ENCODE data around the gene MRPS2.
"Not testable (repeated sequence)": the region's sequence is repeated elsewhere in the genome, so short reads cannot be mapped to it uniquely, and the experiment has no call there.

MRPS2 gene

GRCh38 chr9:135516132-135516860 is 15.8 kb downstream of the MRPS2 start:
- peak; percentile 34 for DNase-seq

GRCh38 chr9:135517407-135517822 is 16.9 kb downstream of the MRPS2 start:
- no peak for DNase-seq

- DNase-seq: no peak
Observed at GRCh38 chr9:135519179-135519971, 18.9 kb downstream of the MRPS2 start.

DNA sequence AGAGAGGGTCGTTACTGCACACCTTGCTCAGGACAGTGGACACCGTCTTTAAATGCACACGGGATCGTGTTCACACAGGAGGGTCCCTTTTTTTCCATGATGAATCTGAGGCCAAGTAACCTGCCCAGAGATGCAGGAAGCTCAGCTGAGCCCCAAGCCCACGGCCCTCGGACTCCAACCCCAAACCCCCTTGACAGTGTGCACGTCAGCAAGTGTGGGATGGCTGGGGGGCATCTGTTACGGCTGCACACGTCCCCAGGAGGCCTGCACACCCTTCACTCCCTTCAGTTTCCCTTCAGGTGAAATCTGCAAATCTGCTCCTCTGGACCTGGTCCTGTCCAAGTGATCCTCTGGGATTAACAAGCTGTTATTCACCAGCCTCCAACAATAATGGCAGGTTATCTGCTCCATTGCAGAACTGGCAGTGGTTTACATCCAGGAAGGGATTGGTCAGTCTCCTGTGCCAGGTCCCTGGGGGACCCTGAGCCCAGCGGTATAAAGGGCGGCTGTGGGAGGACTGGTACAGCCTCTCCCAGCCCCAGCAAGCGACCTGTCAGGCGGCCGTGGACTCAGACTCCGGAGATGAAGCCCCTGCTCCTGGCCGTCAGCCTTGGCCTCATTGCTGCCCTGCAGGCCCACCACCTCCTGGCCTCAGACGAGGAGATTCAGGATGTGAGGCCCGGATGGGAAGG is 20.6 kb downstream of the MRPS2 start, which contains the start of gene LCN1:
Gene LCN1 (plus strand): TSS at position 525 of the 692 bp plus-strand sequence. CDS start 58 bp downstream, at position 583.
- no peak for DNase-seq

DNA sequence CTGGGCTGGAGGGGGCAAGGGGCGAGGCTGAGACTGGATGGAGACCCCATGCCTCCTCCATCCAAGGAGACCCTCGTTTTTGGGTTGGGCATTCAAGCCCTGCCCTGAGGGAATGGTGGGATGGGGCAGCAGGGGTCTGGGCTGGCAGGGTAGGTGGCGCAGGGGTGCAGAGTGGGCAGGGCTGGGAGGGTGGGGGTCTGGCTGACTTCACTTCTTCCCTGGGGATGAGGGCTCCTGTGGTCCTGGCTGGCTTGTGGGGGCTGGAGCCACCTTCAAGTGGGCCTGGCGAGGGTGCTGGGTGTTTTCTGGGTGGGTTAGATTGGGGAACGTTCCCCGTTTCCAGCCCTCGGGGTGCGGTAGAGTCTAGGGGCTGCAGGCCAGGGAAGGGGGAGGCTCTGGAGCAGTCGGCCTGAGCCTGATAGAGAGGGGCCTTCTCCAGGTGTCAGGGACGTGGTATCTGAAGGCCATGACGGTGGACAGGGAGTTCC is 21.2 kb downstream of the MRPS2 start:
- DNase-seq: no peak

DNA sequence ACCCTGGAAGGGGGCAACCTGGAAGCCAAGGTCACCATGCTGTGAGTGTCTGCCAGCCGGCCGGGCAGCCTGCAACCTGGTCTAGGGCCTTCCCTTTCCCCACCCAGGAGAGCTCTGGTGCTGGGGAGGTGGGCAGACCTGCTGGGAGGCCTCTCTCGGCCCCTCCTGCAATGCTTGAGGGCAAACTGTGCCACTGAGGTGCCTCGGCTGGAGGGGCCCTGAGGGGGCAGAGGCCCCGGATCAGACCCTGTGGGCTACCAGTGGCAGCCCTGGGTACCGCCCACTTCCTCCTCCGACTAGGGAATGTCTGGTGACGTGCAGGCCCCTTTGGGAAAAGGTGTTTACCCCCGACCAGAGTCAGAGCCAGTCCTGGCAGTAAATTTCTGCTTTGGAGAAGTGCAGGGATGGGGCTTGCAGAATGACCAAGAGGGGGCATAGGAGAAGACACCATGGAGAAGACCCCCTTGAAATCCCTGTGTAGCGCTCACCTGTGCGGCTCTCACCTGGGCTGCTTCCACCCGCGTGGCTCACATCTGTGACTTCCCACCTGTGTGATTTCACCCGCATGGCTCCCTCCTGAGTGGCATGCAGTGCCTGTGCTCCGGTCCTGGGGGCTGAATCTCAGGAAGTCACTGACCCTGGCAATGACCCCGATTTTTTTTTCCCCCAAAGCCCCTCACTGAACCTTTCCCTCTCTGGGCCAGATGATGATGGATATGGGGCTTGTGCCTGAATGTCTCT is 21.8 kb downstream of the MRPS2 start:
- no peak for DNase-seq

DNA sequence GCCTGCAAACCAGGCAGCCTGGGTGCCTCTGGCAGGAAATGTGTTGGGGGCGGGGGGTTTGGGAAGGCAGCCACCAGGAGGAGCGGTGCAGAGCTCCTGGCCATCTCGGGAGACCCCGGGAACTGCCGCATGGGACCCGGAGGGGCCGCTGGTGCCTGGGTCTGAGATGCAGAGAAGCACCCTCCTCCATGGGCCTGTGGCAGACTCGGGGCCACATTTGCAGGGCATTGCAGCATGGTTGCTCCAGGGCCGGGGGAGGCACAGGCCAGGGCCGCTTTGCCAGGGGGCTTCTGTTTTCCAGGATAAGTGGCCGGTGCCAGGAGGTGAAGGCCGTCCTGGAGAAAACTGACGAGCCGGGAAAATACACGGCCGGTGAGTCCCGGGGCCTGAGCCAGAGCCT is 22.4 kb downstream of the MRPS2 start:
- DNase-seq: no peak

DNA sequence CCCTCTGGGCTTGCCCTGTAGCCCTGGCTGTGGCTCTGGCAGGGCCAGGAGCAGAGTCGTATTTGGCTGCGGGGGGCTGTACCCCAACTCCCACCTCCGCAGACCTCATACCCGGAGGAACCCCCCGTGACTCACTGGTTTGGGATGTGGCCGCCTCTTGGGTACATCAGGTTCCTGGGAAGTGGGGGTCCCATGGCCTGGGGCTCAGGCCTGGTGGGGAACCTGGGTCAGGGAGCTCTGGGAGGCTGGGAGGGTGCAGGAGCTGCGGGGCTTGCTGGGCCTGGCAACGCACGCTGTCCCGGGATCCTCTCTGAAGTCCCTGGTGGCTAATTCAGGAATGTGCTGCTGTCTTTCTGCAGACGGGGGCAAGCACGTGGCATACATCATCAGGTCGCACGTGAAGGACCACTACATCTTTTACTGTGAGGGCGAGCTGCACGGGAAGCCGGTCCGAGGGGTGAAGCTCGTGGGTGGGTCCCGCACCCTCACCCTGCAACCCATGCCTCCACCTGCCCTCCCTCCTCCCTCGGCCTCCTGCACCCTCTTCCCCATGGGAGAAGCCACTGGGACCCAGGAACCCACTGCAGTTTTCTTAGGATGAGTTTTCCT is 23.1 kb downstream of the MRPS2 start:
- DNase-seq: no peak

- DNase-seq: no peak
Observed at GRCh38 chr9:135524130-135524861, 23.8 kb downstream of the MRPS2 start.

GRCh38 chr9:135525241-135526088 is 25.0 kb downstream of the MRPS2 start:
- no peak for DNase-seq

DNA sequence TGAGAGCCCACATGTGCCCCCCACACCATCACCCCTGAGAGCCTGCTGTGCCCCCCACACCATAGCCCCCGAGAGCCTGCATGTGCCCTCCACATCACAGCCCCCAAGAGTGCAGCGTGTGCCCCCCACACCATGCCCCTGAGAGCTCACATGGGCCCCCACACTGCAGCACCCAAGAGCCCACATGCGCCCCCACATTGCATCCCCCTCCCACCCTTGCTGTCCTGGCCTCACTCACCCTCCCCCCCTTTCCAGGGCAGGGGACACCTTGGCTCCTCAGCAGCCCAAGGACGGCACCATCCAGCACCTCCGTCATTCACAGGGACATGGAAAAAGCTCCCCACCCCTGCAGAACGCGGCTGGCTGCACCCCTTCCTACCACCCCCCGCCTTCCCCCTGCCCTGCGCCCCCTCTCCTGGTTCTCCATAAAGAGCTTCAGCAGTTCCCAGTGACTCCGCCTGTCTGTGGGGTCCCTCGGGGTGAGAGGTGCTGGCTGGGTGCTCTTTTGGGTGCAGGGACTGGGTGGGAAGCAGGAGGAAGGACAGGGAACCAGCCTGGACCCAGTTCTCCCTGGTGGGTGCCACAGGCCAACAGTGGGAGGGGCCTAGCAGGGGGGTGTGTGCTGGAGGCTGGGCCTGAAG is 25.7 kb downstream of the MRPS2 start:
- DNase-seq: no peak

- DNase-seq: no peak
Observed at GRCh38 chr9:135526730-135527571, 26.5 kb downstream of the MRPS2 start.

- DNase-seq: not testable (repeated sequence)
Observed at GRCh38 chr9:135528842-135529435, 28.5 kb downstream of the MRPS2 start.

DNA sequence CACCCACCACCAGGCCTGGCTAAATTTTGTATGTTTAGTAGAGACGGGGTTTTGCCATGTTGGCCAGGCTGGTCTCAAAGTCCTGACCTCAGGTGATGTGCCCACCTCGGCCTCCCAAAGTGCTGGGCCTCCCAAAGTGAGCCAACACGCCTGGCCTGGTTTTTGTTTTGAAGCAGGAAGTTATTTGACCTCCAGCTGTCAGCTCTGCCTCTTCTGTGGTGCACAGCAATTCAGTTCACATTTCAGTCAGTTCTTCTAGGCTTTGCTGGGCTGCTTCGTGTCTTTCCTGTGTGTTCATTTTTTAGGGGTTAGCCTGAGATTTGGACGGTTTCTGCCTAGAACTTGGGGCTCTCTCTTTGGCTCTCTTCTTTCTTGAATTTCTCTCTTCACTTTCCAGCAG is 29.7 kb downstream of the MRPS2 start:
- peak; percentile 10 for DNase-seq

- DNase-seq: no peak
Observed at GRCh38 chr9:135531096-135531495, 30.6 kb downstream of the MRPS2 start.

GRCh38 chr9:135533113-135533512 is 32.6 kb downstream of the MRPS2 start:
- no peak for DNase-seq

- no peak for DNase-seq
Observed at GRCh38 chr9:135533674-135534073, 33.2 kb downstream of the MRPS2 start.

- peak; percentile 8 for DNase-seq
Observed at GRCh38 chr9:135534192-135534711, 33.8 kb downstream of the MRPS2 start.
